ENCODE data around the gene NR3C1. TPM values are rescaled to one million over a fixed set of nuclear protein-coding genes. Genes with fewer than 3 reads are reported as not detected.

The NR3C1 gene
- total RNA-seq, 3 donors from 2014 or later (not counting 1 experiment from before 2014, with no cell fraction given), result 147 to 168 (median 165) TPM

GRCh38 chr5:143247134-143247815 is 156.2 kb downstream of the NR3C1 start:
- Histone ChIP-seq H3K27ac (ENCODE audit: low read length) (no peak overlapping the region), H3K36me3 (ENCODE audit: control insufficient read depth, insufficient read depth, low read length) (no peaks in the 10 kb centered on the region), H3K9me3 (ENCODE audit: control insufficient read depth, insufficient read depth, low read length) (no peaks in the 10 kb centered on the region), H3K27me3 (ENCODE audit: control insufficient read depth, insufficient read depth, low read length) (no peaks in the 10 kb centered on the region), H3K4me3 (ENCODE audit: low read length) (no peak overlapping the region), H3K4me1 (ENCODE audit: control insufficient read depth, insufficient read depth, low read length) (no peaks in the 10 kb centered on the region)
- no peaks in the 10 kb centered on the region for H3K36me3 Mint-ChIP-seq
- DNase-seq (no peak), ATAC-seq (no peak)
- intact Hi-C loops (cut with micrococcal nuclease), result no loop called here
- no peak overlapping the region for H3K27ac Mint-ChIP-seq
- H3K27me3 Mint-ChIP-seq (ENCODE audit: low read depth in 2 of 2), result no peaks in the 10 kb centered on the region
- TF ChIP-seq CTCF (IDR thresholded peaks at IDR 0.05), result no peak
- peaks cover 0 to 7% of the 10 kb centered on the region in 2 donors for H3K9me3 Mint-ChIP-seq
- H3K4me1 Mint-ChIP-seq, result no peaks in the 10 kb centered on the region
- H3K4me3 Mint-ChIP-seq, result no peak overlapping the region
- 84% methylated on average over 1 of the region's 1 CpG for WGBS (ENCODE audit: insufficient coverage)

- Histone ChIP-seq H3K27me3 (ENCODE audit: control insufficient read depth, insufficient read depth, low read length) (no peaks in the 10 kb centered on the region), H3K36me3 (ENCODE audit: control insufficient read depth, insufficient read depth, low read length) (no peaks in the 10 kb centered on the region), H3K27ac (ENCODE audit: low read length) (no peak overlapping the region), H3K9me3 (ENCODE audit: control insufficient read depth, insufficient read depth, low read length) (no peaks in the 10 kb centered on the region), H3K4me3 (ENCODE audit: low read length) (no peak overlapping the region), H3K4me1 (ENCODE audit: control insufficient read depth, insufficient read depth, low read length) (no peaks in the 10 kb centered on the region)
- no peak for TF ChIP-seq CTCF (IDR thresholded peaks at IDR 0.05)
- no peak for DNase-seq
- Mint-ChIP-seq H3K27me3 (ENCODE audit: low read depth in 2 of 2) (no peaks in the 10 kb centered on the region), H3K27ac (no peak overlapping the region), H3K4me3 (no peak overlapping the region), H3K36me3 (no peaks in the 10 kb centered on the region), H3K9me3 (peaks cover 0 to 7% of the 10 kb centered on the region in 2 donors), H3K4me1 (no peaks in the 10 kb centered on the region)
- WGBS (ENCODE audit: insufficient coverage), result 93% methylated on average over 11 of the region's 11 CpGs
- intact Hi-C loops (cut with micrococcal nuclease), result no loop called here
- no peak for ATAC-seq
These were observed 157.4 kb downstream of the NR3C1 start for GRCh38 chr5:143245929-143246561.

GRCh38 chr5:143244990-143245389 is 158.5 kb downstream of the NR3C1 start:
- ATAC-seq (no peak), DNase-seq (no peak)
- H3K36me3 ChIP-seq (ENCODE audit: control insufficient read depth, insufficient read depth, low read length), result no peaks in the 10 kb centered on the region
- no peak overlapping the region for H3K4me3 ChIP-seq (ENCODE audit: low read length)
- Mint-ChIP-seq H3K9me3 (peaks cover 0 to 7% of the 10 kb centered on the region in 2 donors), H3K27me3 (ENCODE audit: low read depth in 2 of 2) (no peaks in the 10 kb centered on the region), H3K36me3 (no peaks in the 10 kb centered on the region), H3K27ac (no peak overlapping the region), H3K4me3 (no peak overlapping the region), H3K4me1 (no peaks in the 10 kb centered on the region)
- H3K4me1 ChIP-seq (ENCODE audit: control insufficient read depth, insufficient read depth, low read length), result no peaks in the 10 kb centered on the region
- no peak overlapping the region for H3K27ac ChIP-seq (ENCODE audit: low read length)
- no peaks in the 10 kb centered on the region for H3K27me3 ChIP-seq (ENCODE audit: control insufficient read depth, insufficient read depth, low read length)
- 100% methylated on average over 2 of the region's 2 CpGs for WGBS (ENCODE audit: insufficient coverage)
- H3K9me3 ChIP-seq (ENCODE audit: control insufficient read depth, insufficient read depth, low read length), result no peaks in the 10 kb centered on the region
- intact Hi-C loops (cut with micrococcal nuclease), result no loop called here
- no peak for TF ChIP-seq CTCF (IDR thresholded peaks at IDR 0.05)

Data from natural killer cell (primary cell).